Effector memory CD8-positive, alpha-beta T cell (primary cell): ENCODE measurements around the gene CRYGN.

Experiments used
- ATAC-seq: fragments of 150-1000 bp; cut with Tn5 transposase; replicated peaks from 2 replicates; pipeline ENCODE4 v1.10.0; 2021; ENCODE audit warnings: mild to moderate bottlenecking, moderate library complexity
- DNase-seq, 3 experiments: peaks; one replicate each; pipeline ENCODE4 v3.0.0; 2021
- H3K27ac Mint-ChIP-seq, 2 donors: one replicate each; pipeline ENCODE4 v1.8.0; 2022; ENCODE audit warnings: mild to moderate bottlenecking in 2 of 2, mixed read lengths in 2 of 2, moderate library complexity in 2 of 2
- H3K27me3 Mint-ChIP-seq, 2 donors: one replicate each; pipeline ENCODE4 v1.8.0; 2022; ENCODE audit warnings: mixed read lengths in 2 of 2
- H3K36me3 Mint-ChIP-seq: one replicate; pipeline ENCODE4 v1.8.0; 2022; ENCODE audit warnings: mild to moderate bottlenecking, moderate library complexity, mixed read lengths; ENCODE audit not compliant: insufficient read depth
- H3K4me1 Mint-ChIP-seq, 2 donors: one replicate each; pipeline ENCODE4 v1.8.0; 2022; ENCODE audit warnings: low read depth in 2 of 2, mixed read lengths in 2 of 2
- H3K4me3 Mint-ChIP-seq, 2 donors: one replicate each; pipeline ENCODE4 v1.8.0; 2022; ENCODE audit warnings: mild to moderate bottlenecking in 2 of 2, mixed read lengths in 2 of 2, moderate library complexity in 2 of 2
- H3K9me3 Mint-ChIP-seq, 2 donors: one replicate each; pipeline ENCODE4 v1.8.0; 2022; ENCODE audit warnings: mixed read lengths in 2 of 2

CRYGN gene

DNA sequence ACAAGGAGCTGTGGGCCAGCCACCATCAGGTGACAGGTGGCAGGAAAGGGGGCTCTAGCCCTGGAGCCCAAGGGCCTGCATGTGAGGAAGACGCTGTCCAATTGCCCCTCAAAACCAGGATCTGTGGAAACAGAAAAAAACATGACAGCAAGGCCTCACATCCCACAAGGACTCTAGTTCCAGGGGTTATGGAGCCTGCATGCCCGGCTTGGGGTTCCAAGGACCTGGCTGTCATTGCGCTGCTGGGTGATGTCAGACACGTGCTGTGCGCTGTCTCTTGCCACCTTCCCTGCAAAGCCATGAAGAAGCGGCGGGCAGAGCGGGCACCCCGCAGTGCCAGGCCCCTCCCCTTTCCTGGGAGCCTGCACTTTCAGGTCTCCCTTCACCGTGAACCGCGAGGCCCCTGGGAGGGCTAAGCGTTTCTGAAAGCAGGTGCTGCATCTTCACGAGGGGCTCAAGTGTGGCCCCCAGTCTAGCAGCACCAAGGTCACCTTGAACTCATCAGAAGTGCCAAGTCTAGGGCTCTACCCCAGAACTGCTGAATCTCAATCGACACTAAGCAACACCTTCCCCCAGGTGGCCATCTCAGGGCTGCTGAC, 15.1 kb upstream of the CRYGN start:
- ATAC-seq (no peak), DNase-seq (no peak)
- no peak overlapping the region for H3K27ac Mint-ChIP-seq
- no peaks in the 10 kb centered on the region for H3K36me3 Mint-ChIP-seq
- H3K9me3 Mint-ChIP-seq = no peaks in the 10 kb centered on the region
- peaks cover 8 to 11% of the 10 kb centered on the region in 2 donors for H3K27me3 Mint-ChIP-seq
- peaks cover 10% of the 10 kb centered on the region in 2 donors for H3K4me1 Mint-ChIP-seq
- H3K4me3 Mint-ChIP-seq = no peak overlapping the region

DNA sequence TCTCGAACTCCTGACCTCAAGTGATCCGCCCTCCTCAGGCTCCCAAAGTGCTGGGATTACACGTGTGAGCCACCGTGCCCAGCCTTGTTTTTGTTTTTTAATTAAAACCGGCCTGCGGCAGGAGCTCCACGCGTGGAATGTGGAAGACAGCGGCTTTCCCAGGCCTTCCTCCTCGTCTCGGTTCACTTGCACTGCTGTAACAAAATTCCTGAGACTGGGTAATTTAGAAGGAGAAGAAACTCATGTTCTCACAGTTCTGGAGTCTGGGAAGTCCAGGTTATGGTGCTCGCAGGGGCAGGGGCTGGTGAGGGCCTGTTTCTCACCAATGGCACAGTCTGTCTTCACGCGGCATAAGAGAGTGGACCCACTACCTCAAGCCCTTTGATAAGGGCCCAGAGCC, 14.4 kb upstream of the CRYGN start:
- Mint-ChIP-seq H3K27ac (no peak overlapping the region), H3K4me1 (peaks cover 10 to 13% of the 10 kb centered on the region in 2 donors), H3K36me3 (no peaks in the 10 kb centered on the region), H3K27me3 (peaks cover 13 to 18% of the 10 kb centered on the region in 2 donors), H3K9me3 (no peaks in the 10 kb centered on the region), H3K4me3 (no peak overlapping the region)
- DNase-seq (no peak), ATAC-seq (no peak)

DNA sequence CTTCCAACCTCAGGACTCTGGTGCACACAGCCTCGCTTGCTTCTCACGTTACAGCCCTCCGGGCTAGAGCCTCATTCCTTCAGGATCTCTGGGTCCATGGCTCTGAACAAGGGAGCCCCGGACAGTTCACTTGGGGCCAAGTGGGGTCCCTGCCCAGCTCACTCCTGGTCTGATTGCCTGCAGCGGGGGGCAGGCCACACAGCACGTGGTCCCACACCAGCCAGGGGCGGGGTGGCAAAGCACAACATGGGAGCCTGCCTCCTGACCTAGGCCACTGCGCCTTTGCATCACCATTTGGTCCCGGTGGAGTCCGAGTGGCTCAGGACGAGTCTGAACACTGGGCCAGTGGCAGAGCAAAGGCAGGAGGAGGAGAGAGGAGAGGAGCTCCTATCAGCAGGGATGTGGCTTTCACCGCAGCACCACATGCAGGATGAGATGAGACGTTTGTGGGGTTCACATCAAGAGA, 13.4 kb upstream of the CRYGN start:
- ATAC-seq = peak; percentile 58
- Mint-ChIP-seq H3K27me3 (peaks cover 13 to 19% of the 10 kb centered on the region in 2 donors), H3K9me3 (no peaks in the 10 kb centered on the region), H3K4me1 (peaks cover 10 to 13% of the 10 kb centered on the region in 2 donors), H3K27ac (no peak overlapping the region), H3K4me3 (peak overlapping the region in 1 of 2 donors; percentile 29), H3K36me3 (no peaks in the 10 kb centered on the region)
- no peak for DNase-seq

DNA sequence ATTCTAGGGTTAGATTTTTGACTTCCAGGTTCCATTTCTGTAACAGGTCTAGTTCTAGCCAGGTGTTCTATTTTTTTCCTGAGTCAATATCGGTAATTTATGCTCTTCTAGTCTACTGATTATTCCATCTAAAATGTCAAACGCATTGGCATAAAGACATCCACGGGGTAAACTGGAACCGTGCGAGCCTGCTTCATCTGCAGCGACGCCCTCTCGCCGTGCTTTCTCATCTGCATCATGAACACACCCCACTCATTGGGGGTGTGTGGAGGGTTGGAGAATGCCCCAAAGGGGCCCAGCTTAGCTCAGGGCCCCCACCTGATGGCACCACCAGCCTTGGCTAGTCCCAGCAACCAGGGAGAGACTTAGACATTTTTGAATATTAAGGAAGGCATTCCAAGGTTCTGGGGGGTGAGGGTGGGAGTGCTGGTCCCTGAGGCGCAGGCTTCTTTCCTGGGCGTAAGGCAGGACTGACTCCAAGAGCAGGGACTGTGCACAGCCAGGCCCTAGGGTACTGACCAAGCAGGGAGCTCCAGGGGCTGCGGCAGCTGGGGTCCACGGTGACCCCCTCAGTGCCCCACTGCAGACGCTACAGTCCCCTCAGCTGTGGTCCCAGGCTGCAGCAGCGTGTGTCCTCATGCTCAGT, 12.9 kb upstream of the CRYGN start:
- Mint-ChIP-seq H3K4me1 (peaks cover 10 to 11% of the 10 kb centered on the region in 2 donors), H3K27me3 (peaks cover 13 to 19% of the 10 kb centered on the region in 2 donors), H3K4me3 (peak overlapping the region in 1 of 2 donors; percentile 29), H3K9me3 (no peaks in the 10 kb centered on the region), H3K36me3 (peaks cover 3% of the 10 kb centered on the region), H3K27ac (no peak overlapping the region)
- DNase-seq (no peak), ATAC-seq (no peak)

GRCh38 chr7:151451626-151452571, 12.0 kb upstream of the CRYGN start:
- ATAC-seq = no peak
- H3K4me3 Mint-ChIP-seq = no peak overlapping the region
- no peak for DNase-seq
- H3K27ac Mint-ChIP-seq = no peak overlapping the region
- H3K4me1 Mint-ChIP-seq = peaks cover 3 to 6% of the 10 kb centered on the region in 2 donors
- peaks cover 13 to 19% of the 10 kb centered on the region in 2 donors for H3K27me3 Mint-ChIP-seq
- peaks cover 3% of the 10 kb centered on the region for H3K36me3 Mint-ChIP-seq
- H3K9me3 Mint-ChIP-seq = no peaks in the 10 kb centered on the region

DNA sequence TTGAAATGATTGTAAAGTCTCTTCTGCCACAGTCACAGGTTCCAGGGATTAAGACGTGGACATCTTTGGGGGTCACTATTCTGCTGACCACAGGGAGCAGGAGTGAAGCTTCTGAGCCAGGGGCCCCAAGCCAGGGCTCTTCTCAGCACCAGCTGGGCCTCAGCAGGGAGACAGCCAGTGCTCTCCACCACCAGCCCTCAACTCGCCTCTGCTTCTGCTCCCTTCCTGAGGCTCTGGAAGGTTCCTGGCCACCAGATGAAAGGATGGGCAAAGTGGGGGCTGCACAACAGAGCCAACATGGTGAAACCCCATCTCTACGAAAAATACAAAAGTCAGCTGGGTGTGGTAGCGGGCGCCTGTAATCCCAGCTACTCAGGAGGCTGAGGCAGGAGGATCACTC, 11.2 kb upstream of the CRYGN start:
- Mint-ChIP-seq H3K4me3 (no peak overlapping the region), H3K9me3 (no peaks in the 10 kb centered on the region), H3K27me3 (peaks cover 13 to 19% of the 10 kb centered on the region in 2 donors), H3K4me1 (peaks cover 3 to 6% of the 10 kb centered on the region in 2 donors), H3K27ac (no peak overlapping the region), H3K36me3 (peaks cover 3% of the 10 kb centered on the region)
- ATAC-seq = no peak
- DNase-seq = no peak

DNA sequence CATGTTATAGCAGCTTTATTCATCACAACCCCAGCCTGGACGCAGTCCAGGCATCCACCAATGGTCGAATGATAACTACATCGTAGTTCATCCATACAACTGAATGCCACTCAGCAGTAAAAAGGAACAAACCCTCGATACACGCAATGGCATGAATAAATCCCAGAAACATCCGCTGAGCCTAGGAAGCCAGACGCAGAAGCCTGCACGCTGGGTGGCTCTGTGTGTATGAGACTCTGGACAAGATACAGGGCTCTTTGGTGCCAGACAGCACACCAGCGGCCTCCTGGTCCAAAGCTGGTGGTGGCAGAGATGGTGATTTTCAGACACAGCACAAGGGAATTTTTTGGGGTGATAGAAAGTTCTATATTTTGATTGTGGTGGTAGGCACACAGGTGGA, 10.0 kb upstream of the CRYGN start:
- Mint-ChIP-seq H3K27me3 (peaks cover 13 to 19% of the 10 kb centered on the region in 2 donors), H3K4me3 (no peak overlapping the region), H3K9me3 (no peaks in the 10 kb centered on the region), H3K36me3 (peaks cover 3% of the 10 kb centered on the region), H3K4me1 (peaks cover 3 to 4% of the 10 kb centered on the region in 2 donors), H3K27ac (no peak overlapping the region)
- DNase-seq = no peak
- ATAC-seq = no peak

- H3K27ac Mint-ChIP-seq = peak overlapping the region in 1 of 2 donors; percentile 32
- ATAC-seq = peak; percentile 91
- H3K36me3 Mint-ChIP-seq = peaks cover 3% of the 10 kb centered on the region
- H3K27me3 Mint-ChIP-seq = peaks cover 13 to 19% of the 10 kb centered on the region in 2 donors
- H3K9me3 Mint-ChIP-seq = no peaks in the 10 kb centered on the region
- peaks cover 3 to 4% of the 10 kb centered on the region in 2 donors for H3K4me1 Mint-ChIP-seq
- peak; percentile 78 to 84 (median 79) for DNase-seq
- peak overlapping the region; percentile 71 to 76 for H3K4me3 Mint-ChIP-seq
Observed at GRCh38 chr7:151448261-151449252, 8.6 kb upstream of the CRYGN start.

- H3K9me3 Mint-ChIP-seq = no peaks in the 10 kb centered on the region
- no peak for DNase-seq
- no peak for ATAC-seq
- H3K27ac Mint-ChIP-seq = peak overlapping the region in 1 of 2 donors; percentile 32
- H3K27me3 Mint-ChIP-seq = peaks cover 13 to 19% of the 10 kb centered on the region in 2 donors
- peaks cover 0 to 3% of the 10 kb centered on the region in 2 donors for H3K4me1 Mint-ChIP-seq
- peaks cover 3% of the 10 kb centered on the region for H3K36me3 Mint-ChIP-seq
- peak overlapping the region; percentile 71 to 76 for H3K4me3 Mint-ChIP-seq
Observed at GRCh38 chr7:151447901-151448260, 7.9 kb upstream of the CRYGN start.

GRCh38 chr7:151447312-151447711, 7.4 kb upstream of the CRYGN start:
- peak overlapping the region; percentile 69 to 76 for H3K4me3 Mint-ChIP-seq
- ATAC-seq (no peak), DNase-seq (no peak)
- H3K4me1 Mint-ChIP-seq = peaks cover 0 to 3% of the 10 kb centered on the region in 2 donors
- H3K27me3 Mint-ChIP-seq = peaks cover 13 to 15% of the 10 kb centered on the region in 2 donors
- H3K27ac Mint-ChIP-seq = peak overlapping the region in 1 of 2 donors; percentile 32
- peaks cover 3% of the 10 kb centered on the region for H3K36me3 Mint-ChIP-seq
- no peaks in the 10 kb centered on the region for H3K9me3 Mint-ChIP-seq

- H3K27ac Mint-ChIP-seq = peak overlapping the region in 1 of 2 donors; percentile 5
- ATAC-seq = no peak
Observed at GRCh38 chr7:151446412-151446811, 6.5 kb upstream of the CRYGN start.

GRCh38 chr7:151444632-151445031, 4.7 kb upstream of the CRYGN start:
- H3K9me3 Mint-ChIP-seq = no peaks in the 10 kb centered on the region
- ATAC-seq (no peak), DNase-seq (no peak)
- peaks cover 10 to 18% of the 10 kb centered on the region in 2 donors for H3K4me1 Mint-ChIP-seq
- peaks cover 5 to 9% of the 10 kb centered on the region in 2 donors for H3K27me3 Mint-ChIP-seq
- H3K27ac Mint-ChIP-seq = no peak overlapping the region
- no peak overlapping the region for H3K4me3 Mint-ChIP-seq
- peaks cover 3% of the 10 kb centered on the region for H3K36me3 Mint-ChIP-seq

More at GRCh38 chr7:151446412-151446811, 6.5 kb upstream of the CRYGN start:
- H3K4me1 Mint-ChIP-seq = peaks cover 2 to 7% of the 10 kb centered on the region in 2 donors
- H3K9me3 Mint-ChIP-seq = no peaks in the 10 kb centered on the region
- no peak for DNase-seq
- no peak overlapping the region for H3K4me3 Mint-ChIP-seq
- peaks cover 3% of the 10 kb centered on the region for H3K36me3 Mint-ChIP-seq
- peaks cover 10 to 13% of the 10 kb centered on the region in 2 donors for H3K27me3 Mint-ChIP-seq
